Right renal cortex interstitium (tissue), 3 donors: ENCODE measurements around the gene MYL9. TPM values are rescaled to one million over a fixed set of nuclear protein-coding genes. Genes with fewer than 3 reads are reported as not detected.
"Not testable (repeated sequence)": the region's sequence is repeated elsewhere in the genome, so short reads cannot be mapped to it uniquely, and the experiment has no call there.

Experiments used
- DNase-seq, 3 donors: peaks; one replicate each; pipeline ENCODE4 v3.0.0-alpha.2; 2013; ENCODE audit warnings: low read depth in 3 of 3, low spot score in 2 of 3
- polyA plus RNA-seq, 3 donors: library from polyadenylated mRNA; unstranded; fragments of 120-200 nt; gene quantifications; one replicate each; pipeline ENCODE4 v1.2.1, GENCODE V29; 2013; ENCODE audit not compliant: insufficient read length in 3 of 3

The MYL9 gene
- polyA plus RNA-seq: 100 to 1,000 TPM; 196 to 241 (median 211) TPM

DNA sequence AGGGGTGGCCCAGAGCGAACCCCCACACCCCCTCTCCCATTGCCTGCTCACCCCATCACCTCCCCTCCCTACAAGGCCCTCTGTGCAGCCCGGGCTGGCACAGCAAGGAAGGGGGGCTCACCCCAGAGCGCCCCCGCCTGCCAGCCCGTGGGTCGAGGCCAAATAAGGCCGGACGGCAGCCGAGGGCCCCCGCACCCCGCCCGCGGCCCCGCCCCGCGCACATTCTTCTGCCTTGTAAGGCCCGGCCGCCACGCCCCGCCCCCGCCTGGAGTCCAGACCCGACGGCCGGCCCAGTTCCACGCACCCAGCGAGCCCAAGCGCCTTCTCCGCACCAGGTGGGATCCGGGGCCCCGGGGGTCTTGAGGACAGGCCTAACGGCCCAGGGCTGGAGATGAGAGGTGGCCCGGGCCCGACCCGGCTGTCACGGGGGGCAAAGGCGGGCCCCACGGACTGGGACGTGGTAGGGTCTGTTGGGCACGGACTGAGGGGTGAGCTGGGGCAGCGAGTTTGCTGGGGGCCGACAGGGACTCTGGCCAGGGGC is at the start of gene MYL9:
Gene MYL9 (plus strand): TSS at position 293 of the 541 bp plus-strand sequence. CDS start 3,366 bp downstream, outside the sequence.
- peak in 1 of 3 donors; percentile 36 for DNase-seq

DNA sequence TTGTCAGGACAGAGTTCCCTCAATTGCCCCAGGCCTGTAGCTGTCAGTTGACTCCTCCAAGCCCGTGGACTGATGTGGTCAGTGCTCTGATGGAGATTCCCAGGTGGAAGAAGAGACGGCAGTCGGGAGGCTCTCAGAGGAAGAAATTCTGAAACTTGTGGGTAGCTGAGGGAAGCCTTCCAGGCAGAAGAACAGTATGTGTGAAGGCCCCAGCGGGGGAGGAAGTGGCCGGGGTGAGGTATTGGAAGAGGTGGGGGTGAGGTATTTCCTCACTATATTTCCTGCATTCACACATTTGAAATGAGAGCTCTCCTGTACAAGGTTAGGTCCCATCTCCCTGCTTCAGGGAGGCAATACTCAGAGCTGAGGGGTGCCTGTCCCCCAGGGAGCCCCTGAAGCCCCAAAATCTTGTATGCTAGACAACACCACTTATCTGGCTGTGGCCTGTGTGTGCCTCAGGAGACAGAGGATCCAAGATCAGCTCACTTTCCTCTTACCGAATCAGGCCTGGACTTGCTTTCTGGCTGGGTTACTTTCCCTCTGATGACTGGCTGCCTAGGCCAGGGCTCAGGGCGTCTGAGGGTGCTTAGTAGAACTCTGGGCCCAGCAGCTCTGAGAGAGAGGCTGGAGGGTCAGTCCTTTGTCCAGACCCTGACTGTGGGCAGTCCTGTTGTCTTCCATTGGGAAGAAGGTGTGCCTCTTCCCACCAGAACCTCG is 49.3 kb upstream of the MYL9 start:
- DNase-seq: no peak

DNA sequence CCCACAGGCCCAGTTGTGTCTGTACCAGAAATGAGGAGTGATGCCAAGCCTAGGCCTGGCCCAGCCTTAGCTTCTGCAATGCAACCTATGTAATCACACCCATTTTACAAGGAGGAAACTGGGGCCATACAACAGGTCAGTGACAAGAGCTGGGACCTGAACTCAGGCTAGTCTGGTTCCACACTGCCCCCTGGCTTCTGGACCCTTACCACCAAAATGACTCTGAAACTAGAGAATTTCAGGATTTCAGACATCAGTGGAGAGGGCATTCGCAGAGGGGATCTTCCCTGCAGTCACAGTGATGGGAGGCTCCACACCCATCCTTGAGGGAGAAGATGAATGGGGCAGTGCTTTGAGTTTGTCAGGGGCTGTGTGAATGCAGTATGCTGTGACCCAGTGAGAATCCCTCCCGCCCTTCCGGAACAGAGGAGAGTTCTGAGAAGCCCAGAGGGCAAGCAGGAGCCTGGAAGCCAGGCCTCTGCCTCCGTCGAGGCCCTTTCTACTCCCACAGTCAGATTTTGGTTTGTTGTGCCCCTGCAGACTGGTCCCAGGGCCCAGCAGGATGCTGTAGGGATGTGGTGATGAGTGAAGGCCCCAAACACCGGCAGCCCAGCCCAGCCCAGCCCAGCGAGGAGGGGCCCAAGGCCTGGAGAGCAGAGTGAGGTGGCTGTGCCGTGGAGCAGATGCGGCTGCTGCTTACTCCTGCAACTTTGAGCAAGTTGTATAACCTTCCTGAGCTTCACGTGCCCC is 48.1 kb upstream of the MYL9 start:
- no peak for DNase-seq

DNA sequence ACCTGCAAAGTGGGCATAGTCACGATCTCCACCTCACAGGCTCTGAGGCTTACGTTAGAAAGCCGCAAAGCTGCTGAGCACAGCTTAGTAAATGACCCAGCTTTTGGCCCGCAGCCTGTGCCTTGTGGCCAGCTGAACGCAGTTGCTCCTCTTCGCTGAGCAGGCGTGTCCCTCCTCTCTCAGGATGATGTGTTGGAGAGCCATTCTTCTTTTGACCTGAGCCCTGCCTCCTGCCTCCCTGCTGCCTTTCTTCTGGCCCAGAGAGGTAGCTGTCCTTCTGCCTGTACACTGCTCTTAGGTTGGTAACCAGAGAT is 47.6 kb upstream of the MYL9 start:
- no peak for DNase-seq

DNA sequence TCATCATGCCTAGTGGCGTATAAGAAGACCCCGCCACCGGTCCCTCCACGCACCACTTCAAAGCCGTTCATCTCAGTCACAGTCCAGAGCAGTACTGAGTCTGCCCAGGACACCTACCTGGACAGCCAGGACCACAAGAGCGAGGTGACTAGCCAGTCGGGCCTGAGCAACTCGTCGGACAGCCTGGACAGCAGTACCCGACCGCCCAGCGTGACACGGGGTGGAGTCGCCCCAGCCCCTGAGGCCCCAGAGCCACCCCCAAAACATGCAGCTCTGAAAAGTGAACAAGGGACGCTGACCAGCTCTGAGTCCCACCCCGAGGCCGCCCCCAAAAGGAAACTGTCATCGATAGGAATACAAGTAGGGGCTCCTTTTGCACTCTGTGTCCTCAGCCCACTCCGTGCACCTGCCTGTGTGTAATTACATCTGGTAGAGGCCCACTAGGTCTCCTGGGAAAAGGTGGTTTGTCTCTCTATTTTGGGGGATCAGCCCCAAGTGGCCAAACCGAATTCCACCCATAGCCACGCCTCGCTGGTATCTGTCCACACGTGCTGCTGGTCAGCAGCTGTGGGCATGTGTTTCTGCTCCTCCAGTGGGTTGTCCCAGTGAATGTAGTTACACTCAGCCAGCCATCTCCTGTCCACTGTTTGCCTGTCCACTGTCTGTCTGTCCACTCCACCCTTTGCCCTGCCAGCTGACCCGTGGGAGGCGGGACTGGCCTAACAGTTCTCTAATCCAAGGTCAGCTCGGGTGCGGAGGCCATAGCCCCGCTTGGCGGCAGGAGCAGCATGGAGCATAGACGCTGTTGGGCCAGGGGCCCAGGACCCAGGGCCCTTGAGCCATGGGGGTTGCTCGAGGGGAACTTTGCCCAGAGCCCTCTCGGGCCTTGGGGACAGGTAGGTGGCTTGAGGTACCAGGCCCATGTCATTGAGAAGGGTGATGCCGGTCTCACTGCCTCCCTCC is 44.3 kb upstream of the MYL9 start:
- DNase-seq: no peak

DNA sequence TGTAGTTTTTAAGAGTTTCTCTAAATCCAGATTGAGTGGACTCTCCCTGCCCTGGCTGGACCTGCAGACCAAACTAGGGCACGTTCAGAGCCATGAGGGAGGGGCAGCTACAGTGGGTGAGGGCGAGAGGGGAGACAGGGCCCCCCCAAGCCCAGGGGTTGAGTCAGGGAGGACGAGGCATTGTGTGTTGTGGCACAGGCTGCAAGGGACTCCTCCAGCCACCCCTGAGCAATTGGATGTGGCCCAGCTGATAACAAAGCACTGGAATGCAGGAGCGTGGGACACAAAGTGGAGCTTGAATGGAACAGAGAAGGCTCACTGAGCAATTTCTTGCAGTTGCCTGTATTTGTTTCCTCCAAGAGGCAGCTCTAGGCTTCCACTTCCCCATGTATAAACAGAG is 43.5 kb upstream of the MYL9 start:
- no peak for DNase-seq

DNA sequence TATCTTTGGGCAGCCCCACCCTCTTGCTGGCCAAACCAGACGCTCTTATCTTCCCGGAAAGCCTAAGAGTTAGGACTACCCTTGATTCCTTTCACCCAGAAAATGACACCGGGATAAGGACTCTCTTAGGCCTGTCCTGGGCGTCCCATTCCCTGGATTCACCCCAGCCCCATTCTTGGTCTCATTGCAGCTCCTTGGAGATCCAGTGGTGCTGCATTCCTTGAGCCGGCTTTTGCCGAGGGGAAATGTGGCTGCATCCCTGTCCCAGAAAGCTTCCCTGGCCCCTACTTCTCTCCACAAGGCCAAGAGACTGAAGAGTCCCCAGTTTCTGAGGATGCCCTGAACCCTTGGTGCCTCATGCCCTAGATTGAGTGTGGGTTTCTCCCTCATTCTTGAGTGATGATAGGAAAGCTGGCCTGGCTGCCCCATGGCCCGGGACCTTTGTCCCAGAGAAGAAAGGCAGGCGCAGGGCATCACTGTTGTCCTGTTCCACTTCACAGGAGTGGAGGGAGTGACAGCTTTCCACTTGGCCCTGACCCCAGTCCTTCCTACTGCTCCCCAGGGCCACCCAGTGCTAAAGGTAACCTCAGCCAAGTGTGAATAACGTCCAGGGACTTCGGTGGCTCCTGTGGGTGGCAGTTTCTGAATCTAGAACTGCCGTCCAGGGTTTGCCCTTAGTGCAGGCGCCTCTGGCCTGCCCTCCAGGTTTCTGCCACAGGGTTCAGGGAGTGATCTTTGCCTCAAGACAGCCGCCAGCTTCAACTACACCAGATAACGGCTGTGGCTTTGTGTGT is 42.7 kb upstream of the MYL9 start:
- DNase-seq: no peak

DNA sequence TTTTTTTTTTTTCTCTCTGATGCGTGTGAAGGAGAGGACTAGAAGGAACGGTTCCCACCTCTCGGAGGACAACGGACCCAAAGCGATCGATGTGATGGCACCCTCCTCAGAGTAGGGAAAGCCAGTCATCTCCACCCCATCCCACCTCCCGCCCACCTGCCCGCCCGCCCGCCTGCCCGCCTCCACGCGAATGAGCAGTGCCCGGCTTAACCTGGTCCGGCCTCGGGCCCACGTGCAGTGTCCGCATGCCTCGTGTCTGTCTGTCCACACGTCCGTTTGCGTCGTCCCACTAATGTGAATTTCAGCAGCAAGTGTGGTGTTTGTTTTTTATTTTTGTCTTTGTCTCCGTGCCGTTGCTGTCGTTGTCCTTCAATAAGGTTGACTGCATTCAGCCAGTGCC is 42.1 kb upstream of the MYL9 start:
- no peak for DNase-seq

DNA sequence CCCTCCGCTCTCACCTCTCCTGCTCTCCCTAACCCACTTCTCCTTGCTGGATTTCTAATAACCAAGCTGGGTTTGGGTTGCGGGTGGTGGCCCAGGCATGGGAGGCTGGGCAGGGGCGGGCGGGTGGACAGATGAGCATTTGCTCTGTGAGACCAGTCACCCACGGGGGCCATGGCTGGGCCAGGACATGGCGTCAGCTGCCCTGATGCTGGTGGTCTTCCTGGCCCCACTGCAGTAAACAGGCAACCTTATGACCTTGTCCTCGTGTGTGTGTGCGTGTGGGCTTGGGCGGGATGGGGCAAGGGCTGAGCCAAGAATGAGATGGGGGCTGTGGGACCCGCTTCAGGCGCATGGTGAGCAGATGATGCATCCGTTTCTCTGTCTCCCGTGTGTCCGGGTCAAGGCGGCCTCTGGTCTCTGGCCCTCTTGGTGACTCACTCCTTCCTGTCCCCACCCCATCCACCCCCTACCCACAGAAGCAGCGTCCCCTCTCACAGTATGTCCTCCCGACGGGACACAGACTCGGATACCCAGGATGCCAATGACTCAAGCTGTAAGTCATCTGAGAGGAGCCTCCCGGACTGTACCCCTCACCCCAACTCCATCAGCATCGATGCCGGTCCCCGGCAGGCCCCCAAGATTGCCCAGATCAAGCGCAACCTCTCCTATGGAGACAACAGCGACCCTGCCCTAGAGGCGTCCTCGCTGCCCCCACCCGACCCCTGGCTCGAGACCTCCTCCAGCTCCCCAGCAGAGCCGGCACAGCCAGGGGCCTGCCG is 41.4 kb upstream of the MYL9 start:
- no peak for DNase-seq

DNA sequence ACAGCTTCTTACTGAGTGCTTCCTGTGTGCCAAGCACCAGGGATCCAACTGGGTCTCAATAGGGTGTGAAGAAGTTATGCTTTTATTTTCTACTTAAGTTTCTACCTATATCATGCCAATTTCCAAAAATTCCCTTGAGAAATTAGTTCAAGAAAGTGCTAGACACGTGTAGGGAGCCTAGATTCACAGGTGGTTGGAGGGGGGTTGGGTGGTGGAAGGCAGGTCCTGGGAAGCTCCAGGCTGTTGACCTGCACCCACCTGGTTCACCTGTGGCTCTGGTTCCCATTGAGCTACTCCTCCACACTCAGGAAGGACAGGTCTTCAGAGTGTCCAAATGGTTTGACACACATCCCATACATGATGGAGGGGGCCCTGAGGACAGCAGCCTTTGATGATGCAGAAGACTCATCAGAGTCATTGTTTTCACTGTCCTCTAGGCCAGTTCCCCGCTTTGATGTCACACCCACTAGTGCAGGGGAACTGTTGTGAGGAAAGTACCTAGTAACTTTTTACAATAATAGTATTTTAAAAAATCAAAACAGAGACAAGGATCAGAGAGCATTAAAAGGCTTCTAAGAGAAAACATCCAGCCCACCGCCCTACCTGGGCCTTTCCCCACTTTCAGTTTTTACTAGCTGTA is 39.8 kb upstream of the MYL9 start:
- DNase-seq: no peak

DNA sequence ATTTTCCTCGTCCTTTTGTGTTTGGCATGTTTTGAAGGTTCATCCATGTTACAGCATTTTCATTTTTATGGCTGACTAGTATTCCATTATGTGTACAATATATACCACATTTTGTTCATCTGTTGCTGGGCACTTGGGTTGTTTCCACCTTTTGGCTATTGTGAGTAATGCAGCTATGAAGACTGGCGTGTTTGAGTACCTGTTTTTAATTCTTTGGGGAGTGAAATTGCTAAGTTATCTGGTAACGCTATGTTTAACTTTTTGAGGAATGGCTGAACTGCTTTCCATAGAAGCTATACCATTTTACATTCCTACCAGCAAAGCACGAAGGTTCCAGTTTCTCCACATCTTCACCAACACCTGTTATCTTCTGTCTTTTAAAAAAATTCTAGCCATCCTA is 37.0 kb upstream of the MYL9 start:
- DNase-seq: no peak

DNA sequence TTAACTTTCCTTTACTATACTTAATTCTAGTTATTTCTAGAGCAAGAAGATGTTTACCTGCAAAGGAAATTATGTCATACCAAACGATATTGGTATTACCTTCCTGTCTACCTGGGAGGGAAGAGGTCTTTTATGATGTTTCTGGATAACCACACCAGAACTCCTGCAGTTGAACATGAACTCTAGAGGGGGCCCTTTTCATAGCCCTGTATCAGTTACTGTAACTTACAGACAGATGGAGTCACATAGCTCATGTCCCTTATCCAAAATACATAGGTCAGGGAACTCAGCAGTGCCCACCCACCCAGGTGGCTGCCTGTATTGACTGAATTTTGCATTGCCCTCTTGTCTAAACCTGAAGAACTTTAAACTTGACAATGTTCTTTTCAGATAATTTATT is 35.1 kb upstream of the MYL9 start:
- DNase-seq: no peak

DNA sequence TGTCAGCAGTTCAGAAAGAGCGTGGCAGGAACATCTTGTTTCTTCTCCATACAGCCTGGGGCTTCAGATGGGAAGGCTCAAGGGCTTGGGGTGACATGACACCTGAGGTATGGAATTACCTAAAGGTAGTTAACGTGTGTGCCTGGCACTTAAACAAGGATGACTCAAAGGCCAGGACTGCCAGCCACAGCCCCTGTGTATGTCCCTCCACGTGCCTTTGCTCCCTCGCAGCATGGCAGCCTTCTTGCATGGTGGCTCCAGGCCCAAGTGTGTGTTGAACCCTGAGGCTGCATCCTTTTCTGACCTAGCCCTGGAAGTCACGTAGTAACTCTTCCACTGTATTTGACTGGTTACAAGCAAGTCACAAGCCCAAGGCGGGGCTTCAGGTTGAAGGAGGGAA is 33.6 kb upstream of the MYL9 start:
- no peak for DNase-seq

DNA sequence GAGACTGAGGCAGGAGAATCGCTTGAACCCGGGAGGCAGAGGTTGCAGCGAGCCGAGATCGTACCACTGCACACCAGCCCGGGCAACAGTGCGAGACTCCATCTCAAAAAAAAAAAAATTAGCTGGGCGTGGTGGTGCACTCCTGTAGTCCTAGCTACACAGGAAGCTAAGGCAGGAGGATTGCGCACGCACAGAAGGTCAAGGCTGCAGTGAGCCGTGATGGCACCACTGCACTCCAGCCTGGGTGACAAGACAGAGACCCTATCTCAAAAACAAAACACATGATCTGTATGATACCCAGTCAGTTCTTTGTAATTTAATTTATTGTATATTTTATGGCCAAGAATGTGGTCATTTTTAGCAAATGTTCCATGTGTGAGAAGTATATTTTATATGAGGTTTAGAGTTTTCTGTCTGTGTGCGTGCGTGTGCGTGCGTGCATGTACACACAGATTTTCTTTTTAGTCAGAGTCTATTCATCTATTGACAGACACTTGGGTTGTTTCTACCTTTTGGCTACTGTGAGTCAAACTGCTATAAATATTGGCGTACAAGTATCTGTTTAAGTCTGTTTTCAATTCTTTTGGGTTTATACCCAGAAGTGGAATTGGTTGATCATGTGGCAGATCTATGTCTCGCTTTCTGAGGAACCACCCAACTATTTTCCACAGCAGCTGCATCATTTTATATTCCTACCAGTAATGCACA is 22.2 kb upstream of the MYL9 start:
- no peak for DNase-seq

DNA sequence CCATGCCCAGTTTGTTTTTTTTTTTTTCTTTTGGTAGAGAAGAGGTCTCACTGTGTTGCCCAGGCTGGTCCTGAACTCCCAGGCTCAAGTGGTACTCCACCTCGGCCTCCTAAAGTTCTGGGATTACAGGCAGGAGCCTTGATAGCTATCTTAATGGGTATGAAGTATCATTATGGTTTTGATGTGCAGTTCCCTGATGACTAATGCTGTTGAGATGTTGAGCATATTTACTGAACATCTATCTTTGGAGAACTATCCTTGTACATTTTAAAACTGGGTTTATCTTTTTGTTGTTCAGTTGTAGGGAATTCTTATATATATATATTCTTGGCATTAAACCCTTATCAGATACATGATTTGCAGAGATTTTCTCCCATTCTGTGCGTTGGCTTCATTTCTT is 21.4 kb upstream of the MYL9 start:
- DNase-seq: no peak

DNA sequence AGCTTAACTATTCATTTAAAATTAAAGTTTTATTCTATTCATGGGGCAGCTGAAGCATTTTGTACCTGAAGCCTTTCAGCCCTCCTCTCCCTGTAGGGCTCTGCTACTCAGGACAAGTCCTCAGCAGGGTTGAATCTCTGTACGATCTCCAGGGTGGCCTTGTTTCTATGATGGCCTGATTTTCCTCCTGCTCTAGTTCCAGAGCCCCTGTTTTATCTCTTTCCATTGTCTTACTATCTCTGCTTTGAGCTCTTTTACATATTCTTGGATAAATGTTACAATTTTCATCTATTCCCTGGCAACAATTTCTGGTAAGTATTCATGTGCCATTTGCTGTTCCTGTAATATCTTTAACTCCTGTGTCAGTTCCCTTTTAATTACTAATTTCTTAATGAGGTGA is 19.8 kb upstream of the MYL9 start:
- DNase-seq: no peak

DNA sequence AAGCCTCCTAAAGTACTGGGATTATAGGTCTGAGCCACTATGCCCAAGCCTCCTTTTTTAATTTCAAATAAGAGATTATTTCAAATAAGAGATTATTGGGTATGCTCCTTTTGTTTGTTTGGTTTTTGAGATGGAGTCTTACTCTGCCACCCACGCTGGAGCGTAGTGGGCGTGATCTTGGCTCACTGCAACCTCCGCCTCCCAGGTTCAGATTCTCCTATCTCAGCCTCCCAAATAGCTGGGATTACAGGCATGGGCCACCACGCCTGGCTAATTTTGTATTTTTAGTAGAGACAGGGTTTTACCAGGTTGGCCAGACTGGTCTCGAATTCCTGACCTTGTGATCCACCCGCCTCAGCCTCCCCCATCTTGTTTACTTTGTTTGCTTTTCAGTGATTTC is 18.9 kb upstream of the MYL9 start:
- not testable (repeated sequence) for DNase-seq

DNA sequence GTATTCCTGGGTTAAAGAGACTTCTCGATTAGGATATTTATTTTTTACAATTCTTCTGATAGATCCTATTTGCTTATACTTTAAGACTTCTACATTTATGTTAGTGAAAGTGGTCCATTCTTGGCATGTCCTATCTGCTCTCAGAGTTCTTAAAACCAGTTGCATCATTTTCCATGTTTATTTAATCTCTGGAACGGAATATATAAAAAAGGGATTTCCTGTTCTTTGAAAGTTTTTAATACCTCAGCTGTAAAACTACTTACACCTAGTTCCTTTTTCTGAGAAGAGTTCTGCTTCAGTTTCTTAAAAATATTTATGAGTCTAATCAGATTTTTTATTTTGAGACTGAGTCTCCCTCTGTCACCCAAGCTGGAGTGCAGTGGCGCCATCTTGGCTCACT is 18.0 kb upstream of the MYL9 start:
- no peak for DNase-seq
